HCT116 (cell line): ENCODE results near the gene CACNA2D3.

Experiments used
- REST ChIP-seq: IDR thresholded peaks from 2 replicates; pipeline ENCODE4 v1.6.1; 2012; ENCODE audit warnings: low read depth
- ZNF274 ChIP-seq: fragments of 200-500 bp; sonication (Bioruptor generic); IDR thresholded peaks from 2 replicates; pipeline ENCODE4 v1.6.1; 2014; ENCODE audit warnings: mild to moderate bottlenecking, low read depth, low read length, inconsistent platforms

- no peak for TF ChIP-seq ZNF274
- no peak for TF ChIP-seq REST
Measured at GRCh38 chr3:54733106-54734006, 611.0 kb downstream of the CACNA2D3 start.
